Colonic mucosa (tissue), 4 donors: ENCODE data around the gene FUBP3. TPM values are rescaled to one million over a fixed set of nuclear protein-coding genes. Genes with fewer than 3 reads are reported as not detected.
A peak's percentile ranks its signal among the peaks of the same experiment; 100 is the strongest.

Source experiments
- DNase-seq: peaks from one replicate; pipeline ENCODE4 v3.0.0-alpha.2; 2020
- H3K27ac ChIP-seq: fragments of 200-600 bp; one replicate; pipeline ENCODE4 v1.8.0; 2021
- H3K27me3 ChIP-seq: fragments of 200-600 bp; one replicate; pipeline ENCODE4 v1.8.0; 2021
- H3K36me3 ChIP-seq: fragments of 200-600 bp; one replicate; pipeline ENCODE4 v1.8.0; 2021
- H3K4me1 ChIP-seq: fragments of 200-600 bp; one replicate; pipeline ENCODE4 v1.8.0; 2021; ENCODE audit warnings: mild to moderate bottlenecking
- H3K4me3 ChIP-seq: fragments of 200-600 bp; one replicate; pipeline ENCODE4 v1.8.0; 2021
- H3K9ac ChIP-seq, 2 donors: one replicate each; pipeline ENCODE4 v1.7.0; 2013; ENCODE audit warnings: control low read depth in 2 of 2, low read depth in 2 of 2, low read length in 2 of 2
- H3K9me3 ChIP-seq: fragments of 200-600 bp; one replicate; pipeline ENCODE4 v1.8.0; 2021
- CTCF ChIP-seq: fragments of 200-600 bp; IDR thresholded peaks from one replicate; pipeline ENCODE4 v1.8.0; 2022; ENCODE audit warnings: antibody characterized with exemption, mild to moderate bottlenecking
- intact Hi-C: fragments of 100-400 bp; cut with DNase I; formaldehyde crosslinking; loops from one replicate; pipeline ENCODE4 v1.14.1; 2022
- total RNA-seq, 2 donors: library from RNA; stranded (reverse); fragmentation: NEBNext Ultra II Directional in 1 of 2; extraction: Animal tissue kit (Norgen Biotek cat#: 25700) in 1 of 2; gene quantifications; one replicate each; pipeline ENCODE4 v1.2.1, GENCODE V29; 2021
- donor health status: healthy.
- donor health status: DM: no; HTN: no; CAD: no.
- donor health status: DM: no; HTN: no; CAD: no.

FUBP3 gene
- 10 to 100 TPM; 44.7 to 50.0 TPM for total RNA-seq

GRCh38 chr9:130578865-130579737 lies at the start of gene FUBP3:
FUBP3 (plus strand) TSS chr9:130579577; CDS start chr9:130579681, 104 bp downstream.
- H3K27ac ChIP-seq: peak within 1 kb of the TSS; percentile 88
- no peaks in the 10 kb centered on the region for H3K36me3 ChIP-seq
- peak; percentile 97 for DNase-seq
- H3K27me3 ChIP-seq: no peaks in the 10 kb centered on the region
- peak within 1 kb of the TSS; percentile 83 to 85 for H3K9ac ChIP-seq
- no peak for TF ChIP-seq CTCF
- peaks cover 16% of the 10 kb centered on the region for H3K4me1 ChIP-seq
- H3K9me3 ChIP-seq: no peaks in the 10 kb centered on the region
- intact Hi-C loops: no loop called here
- peak within 1 kb of the TSS; percentile 100 for H3K4me3 ChIP-seq

GRCh38 chr9:130530938-130531337 lies 48.4 kb upstream of the FUBP3 start:
- no peaks in the 10 kb centered on the region for H3K4me1 ChIP-seq
- no peak for TF ChIP-seq CTCF
- no peaks in the 10 kb centered on the region for H3K9me3 ChIP-seq
- no peak overlapping the region for H3K9ac ChIP-seq
- DNase-seq: no peak
- H3K27me3 ChIP-seq: peaks cover 17% of the 10 kb centered on the region
- no peak overlapping the region for H3K4me3 ChIP-seq
- H3K27ac ChIP-seq: no peak overlapping the region
- H3K36me3 ChIP-seq: no peaks in the 10 kb centered on the region
- intact Hi-C loops: no loop called here

GRCh38 chr9:130531670-130532069 lies 47.7 kb upstream of the FUBP3 start:
- no peaks in the 10 kb centered on the region for H3K36me3 ChIP-seq
- peaks cover 24% of the 10 kb centered on the region for H3K27me3 ChIP-seq
- no peak for TF ChIP-seq CTCF
- intact Hi-C loops: no loop called here
- no peak overlapping the region for H3K27ac ChIP-seq
- no peak overlapping the region for H3K4me3 ChIP-seq
- no peaks in the 10 kb centered on the region for H3K9me3 ChIP-seq
- no peaks in the 10 kb centered on the region for H3K4me1 ChIP-seq
- DNase-seq: no peak
- no peak overlapping the region for H3K9ac ChIP-seq

- no peak for DNase-seq
- H3K9ac ChIP-seq: no peak overlapping the region
- H3K4me1 ChIP-seq: no peaks in the 10 kb centered on the region
- intact Hi-C loops: no loop called here
- H3K27ac ChIP-seq: no peak overlapping the region
- no peak overlapping the region for H3K4me3 ChIP-seq
- peaks cover 33% of the 10 kb centered on the region for H3K27me3 ChIP-seq
- H3K9me3 ChIP-seq: no peaks in the 10 kb centered on the region
- no peaks in the 10 kb centered on the region for H3K36me3 ChIP-seq
- TF ChIP-seq CTCF: no peak
Observed at GRCh38 chr9:130532426-130533080, 46.8 kb upstream of the FUBP3 start.

GRCh38 chr9:130535818-130536521 lies 43.4 kb upstream of the FUBP3 start:
- Histone ChIP-seq H3K36me3 (no peaks in the 10 kb centered on the region), H3K4me3 (no peak overlapping the region), H3K4me1 (no peaks in the 10 kb centered on the region), H3K9ac (no peak overlapping the region), H3K9me3 (no peaks in the 10 kb centered on the region), H3K27ac (no peak overlapping the region), H3K27me3 (peaks cover 47% of the 10 kb centered on the region)
- TF ChIP-seq CTCF: no peak
- no peak for DNase-seq
- intact Hi-C loops: no loop called here
